Astrocyte of the hippocampus (primary cell): ENCODE data around the gene MFSD6L.

Source experiments
- DNase-seq: peaks from one replicate; pipeline ENCODE4 v3.0.0; 2011; ENCODE audit warnings: low read depth, low spot score

The MFSD6L gene, protein sequence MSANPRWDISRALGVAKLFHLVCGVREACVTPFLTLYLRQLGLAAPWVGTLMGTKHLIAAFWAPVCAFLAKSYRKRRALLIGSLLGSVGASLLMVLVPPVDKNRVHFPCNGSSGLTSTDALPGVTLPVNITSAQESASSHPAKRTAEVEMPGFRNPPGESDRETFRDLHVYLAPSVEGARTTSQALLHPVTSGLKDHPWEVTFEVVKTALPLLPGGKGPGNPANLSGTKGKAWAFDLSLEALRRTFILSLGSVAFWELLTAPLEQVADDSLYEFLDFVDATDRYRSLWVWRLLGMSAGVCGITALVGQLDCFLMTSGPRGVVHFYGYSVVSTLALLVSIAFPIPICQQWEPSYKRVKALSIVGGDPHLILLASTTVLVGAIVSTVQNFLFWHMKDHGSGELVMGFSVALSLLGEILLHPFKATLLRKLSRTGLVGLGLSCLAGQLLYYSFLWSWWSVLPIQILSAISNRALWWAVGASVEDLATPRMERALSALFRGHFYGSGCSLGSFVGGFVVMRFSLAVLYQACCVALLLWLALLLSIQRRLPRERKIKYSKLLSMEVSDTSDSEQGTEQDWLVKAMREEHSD

DNA sequence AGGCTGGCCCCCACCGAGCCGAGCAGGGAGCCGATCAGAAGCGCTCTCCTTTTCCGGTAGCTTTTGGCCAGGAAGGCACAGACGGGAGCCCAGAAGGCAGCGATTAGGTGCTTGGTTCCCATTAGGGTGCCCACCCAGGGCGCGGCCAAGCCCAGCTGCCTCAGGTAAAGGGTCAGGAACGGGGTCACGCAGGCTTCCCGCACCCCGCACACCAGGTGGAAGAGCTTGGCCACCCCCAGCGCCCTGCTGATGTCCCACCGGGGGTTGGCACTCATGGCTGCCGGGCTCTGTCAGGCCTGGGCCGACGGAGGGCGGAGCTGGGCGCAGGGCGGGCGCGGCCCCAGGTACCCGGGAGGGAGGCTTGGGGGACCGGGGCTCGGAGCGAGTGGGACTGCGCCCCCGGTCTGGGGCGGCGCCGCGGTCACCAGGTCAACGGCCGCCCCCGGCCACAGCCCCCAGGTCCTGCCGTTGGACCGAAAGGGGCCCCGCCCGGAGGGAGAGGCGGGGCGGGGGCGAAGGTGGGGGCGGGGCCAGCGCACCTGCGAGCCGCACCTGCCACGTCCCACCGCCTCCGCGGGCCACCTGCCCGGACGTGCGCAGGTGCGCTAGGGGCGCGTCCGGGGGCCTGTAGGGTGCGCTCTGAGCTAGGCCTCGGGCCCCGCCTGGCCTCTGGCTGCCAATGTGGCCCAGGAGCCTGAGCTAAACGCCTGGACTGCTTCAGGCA is at the start of gene MFSD6L:
Gene MFSD6L, minus strand, starts transcription at position 520 of the 724 bp plus-strand sequence. Its CDS starts 245 bp downstream, at position 275.
- DNase-seq, result peak; percentile 18

DNA sequence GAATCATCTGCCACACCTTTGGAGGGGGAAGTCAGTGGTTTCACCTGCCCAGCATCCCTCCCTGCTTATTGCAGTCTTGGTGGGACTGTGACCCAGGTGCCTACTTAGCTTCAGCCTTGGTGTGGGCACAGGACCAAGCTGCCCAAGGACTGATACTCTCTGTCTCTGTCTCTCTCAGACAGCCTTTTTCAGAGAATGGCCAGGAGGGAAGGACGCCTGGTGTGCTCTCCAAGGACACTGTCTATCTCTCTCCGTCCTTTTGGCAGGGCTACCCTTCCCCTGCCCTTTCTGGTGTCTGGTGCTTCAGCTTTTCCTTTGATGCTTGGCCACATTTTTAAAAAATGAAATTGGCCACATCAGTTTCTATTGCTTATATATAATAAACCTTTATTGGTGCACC is 48.7 kb upstream of the MFSD6L start:
- DNase-seq, result no peak

GRCh38 chr17:8846768-8847211 is 47.6 kb upstream of the MFSD6L start:
- peak; percentile 64 for DNase-seq

- DNase-seq, result no peak
These were observed 45.4 kb upstream of the MFSD6L start for GRCh38 chr17:8844229-8845218.

- DNase-seq, result no peak
These were observed 44.2 kb upstream of the MFSD6L start for GRCh38 chr17:8843344-8843743.

GRCh38 chr17:8841844-8842243 is 42.7 kb upstream of the MFSD6L start:
- no peak for DNase-seq

GRCh38 chr17:8839410-8839935 is 40.3 kb upstream of the MFSD6L start:
- DNase-seq, result no peak

GRCh38 chr17:8838551-8839095 is 39.5 kb upstream of the MFSD6L start:
- DNase-seq, result no peak

DNA sequence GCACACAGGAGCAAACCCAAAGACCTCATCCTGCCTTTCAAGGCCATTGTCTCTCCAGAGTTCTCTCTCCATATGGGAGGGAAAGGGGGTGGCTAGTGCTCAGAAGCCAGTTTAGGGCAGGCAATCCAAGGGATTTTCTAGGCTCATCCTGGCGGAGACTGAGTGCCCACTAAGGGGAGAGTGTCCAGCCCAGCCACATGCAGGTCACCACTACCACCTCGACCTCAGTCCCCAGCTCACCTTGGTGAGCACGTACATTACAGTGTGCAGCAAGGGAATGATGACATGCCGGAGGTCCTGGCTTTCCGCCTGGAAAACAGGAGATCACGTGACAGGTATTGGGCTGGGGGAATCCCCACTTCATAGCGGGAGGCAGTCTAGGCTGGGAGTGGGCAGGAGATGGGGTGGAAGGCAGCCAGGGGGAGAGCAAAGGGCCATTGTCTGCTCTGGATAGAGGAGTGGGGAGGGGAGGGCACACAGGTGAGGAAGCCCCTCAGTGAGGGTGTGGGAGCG is 38.5 kb upstream of the MFSD6L start:
- DNase-seq, result peak; percentile 39

GRCh38 chr17:8836821-8837562 is 37.8 kb upstream of the MFSD6L start:
- no peak for DNase-seq

DNA sequence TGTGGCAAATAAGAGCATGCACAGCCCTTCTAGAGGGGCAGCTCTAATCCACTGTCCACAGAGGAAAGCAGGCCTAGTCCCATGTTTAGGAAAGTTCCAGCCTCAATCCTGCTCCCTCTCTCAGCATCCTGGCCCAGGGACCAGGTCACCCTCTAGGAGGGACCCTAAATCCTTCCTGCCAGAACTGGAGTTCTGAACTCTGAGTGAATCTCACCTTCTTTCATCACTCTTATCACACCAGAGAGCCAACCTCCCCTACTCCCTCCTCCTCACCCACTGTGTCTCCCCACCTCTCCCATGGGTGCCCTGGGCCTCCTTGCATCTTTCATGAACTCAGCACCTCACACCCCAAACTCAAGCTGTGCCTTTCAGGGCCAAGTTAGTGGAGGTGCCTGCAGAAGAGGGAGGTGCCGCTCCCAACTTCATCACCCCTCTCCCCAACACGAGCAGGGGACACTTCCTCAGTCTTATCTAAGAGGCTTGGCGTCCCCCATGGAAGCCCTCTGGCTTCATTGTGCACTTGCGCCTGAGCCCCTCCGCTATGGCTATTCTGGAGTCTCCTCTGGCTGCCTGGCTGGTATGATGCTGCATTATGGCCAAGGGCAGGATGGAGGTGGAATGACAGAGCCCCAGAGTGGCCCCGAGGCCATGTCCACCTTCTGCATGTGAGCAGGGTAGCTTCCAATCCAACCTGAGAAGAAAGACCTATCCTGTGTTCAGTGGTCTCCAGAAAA is 36.6 kb upstream of the MFSD6L start:
- DNase-seq, result no peak

- no peak for DNase-seq
These were observed 35.9 kb upstream of the MFSD6L start for GRCh38 chr17:8835106-8835505.

DNA sequence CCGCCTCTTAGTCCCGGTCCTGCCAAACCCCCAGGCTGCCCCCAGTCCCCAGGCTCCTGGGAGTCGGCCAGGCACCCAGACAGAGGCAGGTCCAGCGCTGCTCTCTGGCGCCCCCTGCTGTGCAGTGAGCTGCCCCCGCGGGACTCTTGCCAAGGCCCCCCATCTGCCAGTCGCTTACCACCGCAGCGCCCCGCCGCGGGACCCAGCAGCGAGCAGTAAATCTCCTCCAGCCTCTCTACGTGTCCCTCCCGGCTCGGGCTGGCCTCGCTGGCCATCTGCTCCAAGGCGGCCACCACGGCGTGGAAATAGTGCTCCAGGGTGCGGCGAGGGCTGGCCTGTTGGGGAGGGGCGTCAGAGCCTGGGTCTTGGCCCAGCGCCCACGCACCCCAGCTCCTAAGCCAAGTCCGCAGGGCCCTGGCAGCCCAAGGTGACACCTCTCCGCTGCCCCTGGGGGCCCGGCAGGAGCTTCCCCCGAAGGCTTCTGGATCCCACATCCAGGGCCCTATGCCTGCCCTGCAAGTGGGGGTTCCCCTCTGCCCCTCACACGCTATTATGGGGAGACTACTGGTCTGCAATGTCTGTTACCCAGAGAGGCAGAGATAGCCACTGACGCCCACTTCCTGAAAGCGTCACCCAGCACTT is 33.7 kb upstream of the MFSD6L start:
- DNase-seq, result no peak

GRCh38 chr17:8831234-8831849 is 32.2 kb upstream of the MFSD6L start:
- no peak for DNase-seq

- no peak for DNase-seq
These were observed 31.0 kb upstream of the MFSD6L start for GRCh38 chr17:8830141-8830540.

DNA sequence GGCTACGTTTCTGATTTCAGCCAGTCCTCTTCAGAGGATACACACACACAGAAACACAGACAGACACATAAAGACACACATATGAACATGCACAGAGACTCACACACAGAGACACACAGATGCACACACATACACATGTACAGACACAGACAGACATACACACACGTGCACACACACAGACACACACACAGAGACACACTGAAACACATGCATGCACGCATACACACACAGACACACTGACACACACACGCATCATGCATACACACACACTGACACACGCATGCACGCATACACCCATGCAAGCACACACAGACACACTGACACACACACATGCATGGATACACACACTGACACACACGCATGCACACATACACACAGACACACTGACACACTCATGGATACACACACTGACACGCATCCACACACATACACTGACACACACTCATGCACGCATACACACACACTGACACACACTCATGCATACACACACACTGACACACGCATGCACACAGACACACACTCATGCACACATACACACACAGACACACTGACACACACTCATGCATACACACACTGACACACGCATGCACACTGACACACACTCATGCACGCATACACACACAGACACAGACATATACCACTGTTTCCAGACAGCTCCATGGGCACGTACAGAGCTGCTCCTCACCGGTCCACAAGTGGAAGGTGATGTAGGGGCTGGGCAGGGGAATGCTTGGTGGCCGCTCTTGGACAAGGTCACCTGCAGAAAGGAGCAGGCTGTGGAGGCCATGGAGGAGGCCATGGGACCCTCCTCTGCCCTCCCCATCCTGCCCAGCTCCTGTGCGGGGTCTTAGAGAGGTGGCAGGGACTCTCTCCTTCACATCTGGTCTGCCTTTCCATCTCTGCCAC is 30.1 kb upstream of the MFSD6L start:
- no peak for DNase-seq

DNA sequence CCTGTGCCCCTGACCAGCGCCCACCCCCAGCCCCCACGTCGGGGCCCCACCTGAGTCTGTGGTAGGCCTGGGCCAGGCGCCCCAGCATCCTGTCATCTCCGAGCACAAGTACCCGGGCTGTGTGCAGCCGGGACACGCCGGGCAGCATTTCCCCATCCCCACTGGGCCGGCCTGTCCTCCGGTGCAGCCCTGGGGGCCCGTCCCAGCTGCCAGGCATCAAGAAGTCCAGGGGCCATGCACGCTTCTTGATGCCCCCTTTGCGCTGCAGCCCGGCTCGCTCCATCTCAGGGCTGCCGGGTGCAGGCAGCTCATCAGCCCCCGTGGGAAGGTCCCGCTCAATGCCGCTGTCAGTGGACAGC is 29.3 kb upstream of the MFSD6L start:
- DNase-seq, result no peak
